Right lobe of liver (tissue), 6 donors: ENCODE measurements around the gene KCNJ11. TPM values are rescaled to one million over a fixed set of nuclear protein-coding genes. Genes with fewer than 3 reads are reported as not detected.

Experiments used
- ATAC-seq, 4 donors: fragments of 200-7000 bp; cut with Tn5 transposase; one replicate each; pipeline ENCODE4 v1.9.1; 2020; ENCODE audit warnings: mild to moderate bottlenecking in 4 of 4, moderate library complexity in 4 of 4
- DNase-seq, 3 donors: peaks; one replicate each; pipeline ENCODE4 v3.0.0-alpha.2; 2020
- H3K27ac ChIP-seq, 3 donors: fragments of 200-600 bp; one replicate each; pipeline ENCODE4 v1.8.0; 2022
- H3K27me3 ChIP-seq, 2 donors: fragments of 200-600 bp; one replicate each; pipeline ENCODE4 v1.8.0; 2022
- H3K36me3 ChIP-seq, 4 donors: fragments of 200-600 bp; sonication (generic) in 1 of 4; one replicate each; pipeline versions ENCODE4 v1.5.1 to v1.8.0; 2017 to 2022; ENCODE audit warnings: control low read depth in 1 of 4
- H3K4me1 ChIP-seq, 4 donors: fragments of 200-600 bp; sonication (generic) in 1 of 4; one replicate each; pipeline versions ENCODE4 v1.5.1 to v1.8.0; 2017 to 2022; ENCODE audit warnings: control low read depth in 1 of 4
- H3K4me3 ChIP-seq, 3 donors: fragments of 200-600 bp; one replicate each; pipeline ENCODE4 v1.8.0; 2022
- H3K9me3 ChIP-seq, 4 donors: fragments of 200-600 bp; sonication (generic) in 1 of 4; one replicate each; pipeline versions ENCODE4 v1.5.1 to v1.8.0; 2017 to 2022; ENCODE audit warnings: control low read depth in 1 of 4
- CTCF ChIP-seq, 4 donors: fragments of 200-600 bp in 3 of 4; fragments of 450-650 bp in 1 of 4; IDR thresholded peaks; one replicate each; pipeline versions ENCODE4 v1.5.1 to v1.8.0; 2016 to 2022; ENCODE audit warnings: antibody characterized with exemption in 4 of 4, mild to moderate bottlenecking in 2 of 4
- POLR2A ChIP-seq: fragments of 450-650 bp; IDR thresholded peaks from one replicate; pipeline ENCODE4 v1.6.1; 2017; ENCODE audit warnings: antibody characterized with exemption, mild to moderate bottlenecking
- WGBS: methylation state at CpG from one replicate; pipeline ENCODE4 v1.1.6; 2018; ENCODE audit warnings: low coverage, low lambda C conversion rate; ENCODE audit not compliant: insufficient coverage; ENCODE audit errors: missing lambda C conversion rate; 5-methylcytosine and 5-hydroxymethylcytosine counted together
- intact Hi-C, 2 donors: fragments of 100-400 bp; cut with DNase I; formaldehyde crosslinking; loops; one replicate each; pipeline versions ENCODE4 v1.11.2 to v1.14.1; 2022
- total RNA-seq, 6 experiments: library from RNA; depleted of rRNA in 2 of 6; stranded (reverse); fragments of >200 nt in 2 of 6; fragmentation: NEBNext Ultra II Directional in 3 of 6; extraction: Animal tissue kit (Norgen Biotek cat#: 25700) in 3 of 6; gene quantifications; one replicate each; pipeline versions ENCODE4 v1.1.0 to v1.2.4, GENCODE V29; 2016 to 2023
- donor health status: DM: no; HTN: yes; CAD: no.
- donor health status: DM: no; HTN: no; CAD: no.
- donor health status: DM: no; HTN: no; CAD: no.
- donor health status: DM: no; HTN: yes; CAD: no.
- donor health status: DM: no; HTN: yes; CAD: no.

Gene KCNJ11
- total RNA-seq, 6 experiments from 2014 or later: 0.93 to 3.7 (median 2.0) TPM

- WGBS: 10% methylated on average over 8 of the region's 15 CpGs
- Histone ChIP-seq H3K9me3 (no peaks in the 10 kb centered on the region), H3K4me1 (peaks cover 0 to 20% (median 7%) of the 10 kb centered on the region in 4 donors), H3K36me3 (no peaks in the 10 kb centered on the region), H3K27me3 (no peaks in the 10 kb centered on the region), H3K4me3 (no peak overlapping the region), H3K27ac (peak overlapping the region; percentile 34 to 77 (median 72))
- intact Hi-C loops: no loop called here
- peak; percentile 20 for TF ChIP-seq POLR2A
- peak; percentile 31 to 38 (median 34) for TF ChIP-seq CTCF (IDR thresholded peaks at IDR 0.05)
- peak; percentile 97 to 99 (median 98) for ATAC-seq
- DNase-seq: peak; percentile 91 to 96 (median 94)
These were observed 17.0 kb upstream of the KCNJ11 start for GRCh38 chr11:17405232-17406005.

GRCh38 chr11:17403980-17404759 lies 15.7 kb upstream of the KCNJ11 start:
- peaks cover 0 to 20% (median 7%) of the 10 kb centered on the region in 4 donors for H3K4me1 ChIP-seq
- DNase-seq (peak in 1 of 3 donors; percentile 14), ATAC-seq (no peak)
- TF ChIP-seq POLR2A (no peak), CTCF (IDR thresholded peaks at IDR 0.05) (no peak)
- H3K4me3 ChIP-seq: no peak overlapping the region
- no peaks in the 10 kb centered on the region for H3K36me3 ChIP-seq
- WGBS: 83% methylated on average over 15 of the region's 18 CpGs
- no peaks in the 10 kb centered on the region for H3K27me3 ChIP-seq
- no peak overlapping the region for H3K27ac ChIP-seq
- intact Hi-C loops: no loop called here
- H3K9me3 ChIP-seq: no peaks in the 10 kb centered on the region

- Histone ChIP-seq H3K4me1 (peaks cover 0 to 20% (median 7%) of the 10 kb centered on the region in 4 donors), H3K4me3 (no peak overlapping the region), H3K27ac (no peak overlapping the region), H3K36me3 (no peaks in the 10 kb centered on the region), H3K27me3 (no peaks in the 10 kb centered on the region), H3K9me3 (no peaks in the 10 kb centered on the region)
- WGBS: 64% methylated on average over 3 of the region's 8 CpGs
- DNase-seq (peak in 1 of 3 donors; percentile 7), ATAC-seq (no peak)
- intact Hi-C loops: no loop called here
- no peak for TF ChIP-seq CTCF (IDR thresholded peaks at IDR 0.05)
- TF ChIP-seq POLR2A: no peak
These were observed 14.0 kb upstream of the KCNJ11 start for GRCh38 chr11:17402486-17402885.

GRCh38 chr11:17401841-17402240 lies 13.4 kb upstream of the KCNJ11 start:
- Histone ChIP-seq H3K4me1 (peaks cover 0 to 17% (median 7%) of the 10 kb centered on the region in 4 donors), H3K27me3 (no peaks in the 10 kb centered on the region), H3K4me3 (no peak overlapping the region), H3K9me3 (no peaks in the 10 kb centered on the region), H3K36me3 (no peaks in the 10 kb centered on the region), H3K27ac (no peak overlapping the region)
- TF ChIP-seq CTCF (IDR thresholded peaks at IDR 0.05) (no peak), POLR2A (no peak)
- WGBS: 62% methylated on average over 6 of the region's 8 CpGs
- ATAC-seq: no peak
- intact Hi-C loops: no loop called here
- DNase-seq: no peak
